ENCODE measurements around the gene COL4A2.
"Not testable (repeated sequence)": the region's sequence is repeated elsewhere in the genome, so short reads cannot be mapped to it uniquely, and the experiment has no call there.

The COL4A2 gene

DNA sequence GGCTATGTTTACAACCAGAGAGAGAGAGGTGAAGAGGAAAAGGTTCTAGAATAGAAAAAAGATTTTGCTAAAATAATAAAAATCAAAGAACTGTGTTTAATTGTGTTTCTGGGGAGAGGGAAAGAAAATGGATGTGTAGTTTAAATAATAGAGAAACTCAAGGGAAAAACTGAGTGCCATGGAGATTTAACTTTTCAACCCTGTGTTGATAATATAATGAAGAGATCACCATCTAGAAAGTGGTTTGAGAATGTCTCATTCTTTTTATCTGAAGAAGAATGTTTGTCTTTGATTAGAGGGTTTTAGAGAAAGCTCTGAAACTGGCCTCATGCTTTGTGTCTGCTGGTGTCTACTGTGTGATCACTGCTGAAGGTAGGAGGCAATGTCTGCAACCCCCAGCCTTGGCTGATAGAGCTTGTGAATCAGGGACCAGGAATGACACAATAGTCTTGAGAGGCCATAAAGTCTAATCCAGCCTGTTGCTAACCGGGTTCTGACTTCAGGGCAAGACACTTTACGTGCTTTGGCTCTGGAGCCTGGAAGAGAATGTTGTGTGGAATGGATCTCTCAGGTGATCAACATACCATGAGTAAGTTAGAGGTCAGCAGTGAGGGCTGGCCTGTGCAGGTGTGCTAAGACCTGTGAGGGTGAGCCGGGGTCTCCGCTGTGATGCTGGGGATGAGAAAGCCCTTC is 5.4 kb downstream of the COL4A2 start:
- TF ChIP-seq, protein P1, sequence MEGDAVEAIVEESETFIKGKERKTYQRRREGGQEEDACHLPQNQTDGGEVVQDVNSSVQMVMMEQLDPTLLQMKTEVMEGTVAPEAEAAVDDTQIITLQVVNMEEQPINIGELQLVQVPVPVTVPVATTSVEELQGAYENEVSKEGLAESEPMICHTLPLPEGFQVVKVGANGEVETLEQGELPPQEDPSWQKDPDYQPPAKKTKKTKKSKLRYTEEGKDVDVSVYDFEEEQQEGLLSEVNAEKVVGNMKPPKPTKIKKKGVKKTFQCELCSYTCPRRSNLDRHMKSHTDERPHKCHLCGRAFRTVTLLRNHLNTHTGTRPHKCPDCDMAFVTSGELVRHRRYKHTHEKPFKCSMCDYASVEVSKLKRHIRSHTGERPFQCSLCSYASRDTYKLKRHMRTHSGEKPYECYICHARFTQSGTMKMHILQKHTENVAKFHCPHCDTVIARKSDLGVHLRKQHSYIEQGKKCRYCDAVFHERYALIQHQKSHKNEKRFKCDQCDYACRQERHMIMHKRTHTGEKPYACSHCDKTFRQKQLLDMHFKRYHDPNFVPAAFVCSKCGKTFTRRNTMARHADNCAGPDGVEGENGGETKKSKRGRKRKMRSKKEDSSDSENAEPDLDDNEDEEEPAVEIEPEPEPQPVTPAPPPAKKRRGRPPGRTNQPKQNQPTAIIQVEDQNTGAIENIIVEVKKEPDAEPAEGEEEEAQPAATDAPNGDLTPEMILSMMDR (IDR thresholded peaks at IDR 0.05; ENCODE audit: insufficient read depth, low read length, missing control alignments): peak; percentile 18
- H3K4me3 ChIP-seq (ENCODE audit: low read depth, low read length): no peak overlapping the region; the same call in 1 of the 2 replicates
- POLR2A ChIA-PET: interaction anchor here (0.8 to 2.0 kb wide), 4 partner anchors 11 to 100 kb away, joined by 3 to 8 read pairs (median 3); no protein-coding TSS in a partner anchor
- DNase-seq (ENCODE audit: low read depth, low spot score): peak; percentile 80
- CTCF ChIA-PET: interaction anchor here (1.0 to 1.2 kb wide), 3 partner anchors 10 to 65 kb away, joined by 3 to 6 read pairs (median 3); no protein-coding TSS in a partner anchor

DNA sequence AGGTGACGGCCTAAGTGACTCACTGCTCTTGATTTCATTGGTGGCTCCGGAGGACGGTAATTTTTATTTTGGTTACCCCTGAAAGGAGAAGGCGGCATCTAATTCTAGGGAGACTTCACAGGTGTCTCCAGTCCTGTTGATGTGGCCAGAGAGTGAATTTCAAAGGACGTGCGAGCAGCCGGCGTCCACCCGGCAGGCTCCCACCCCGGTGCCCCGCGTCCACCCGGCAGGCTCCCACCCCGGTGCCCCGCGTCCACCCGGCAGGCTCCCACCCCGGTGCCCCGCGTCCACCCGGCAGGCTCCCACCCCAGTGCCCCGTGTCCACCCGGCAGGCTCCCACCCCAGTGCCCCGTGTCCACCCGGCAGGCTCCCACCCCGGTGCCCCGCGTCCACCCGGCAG is 6.2 kb downstream of the COL4A2 start:
- not testable (repeated sequence) for DNase-seq (ENCODE audit: low read depth, low spot score); H3K4me3 ChIP-seq (ENCODE audit: low read depth, low read length)
- ChIA-PET POLR2A (interaction anchor here (1.1 to 2.0 kb wide), 2 partner anchors 10 to 99 kb away, joined by 3 to 8 read pairs; no protein-coding TSS in a partner anchor), CTCF (interaction anchor here (1.0 kb wide), 1 partner anchor 64 kb away, joined by 3 read pairs; no protein-coding TSS in a partner anchor)

DNA sequence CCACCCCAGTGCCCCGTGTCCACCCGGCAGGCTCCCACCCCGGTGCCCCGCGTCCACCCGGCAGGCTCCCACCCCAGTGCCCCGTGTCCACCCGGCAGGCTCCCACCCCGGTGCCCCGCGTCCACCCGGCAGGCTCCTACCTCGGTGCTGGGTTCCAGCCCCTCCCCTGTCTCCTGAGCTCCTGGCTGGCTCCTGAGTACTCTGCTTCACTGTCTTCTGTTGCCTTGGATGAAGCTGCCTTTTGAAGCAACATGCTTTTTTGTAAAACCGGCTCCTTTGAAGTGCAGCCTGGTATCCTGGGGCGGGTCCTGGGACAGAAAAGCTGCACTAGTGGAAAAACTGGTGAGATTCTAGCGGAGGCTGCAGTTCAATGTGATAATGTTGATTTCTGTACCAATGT is 6.6 kb downstream of the COL4A2 start:
- DNase-seq (ENCODE audit: low read depth, low spot score); POLR2A ChIA-PET; CTCF ChIA-PET; H3K4me3 ChIP-seq (ENCODE audit: low read depth, low read length): not testable (repeated sequence)

DNA sequence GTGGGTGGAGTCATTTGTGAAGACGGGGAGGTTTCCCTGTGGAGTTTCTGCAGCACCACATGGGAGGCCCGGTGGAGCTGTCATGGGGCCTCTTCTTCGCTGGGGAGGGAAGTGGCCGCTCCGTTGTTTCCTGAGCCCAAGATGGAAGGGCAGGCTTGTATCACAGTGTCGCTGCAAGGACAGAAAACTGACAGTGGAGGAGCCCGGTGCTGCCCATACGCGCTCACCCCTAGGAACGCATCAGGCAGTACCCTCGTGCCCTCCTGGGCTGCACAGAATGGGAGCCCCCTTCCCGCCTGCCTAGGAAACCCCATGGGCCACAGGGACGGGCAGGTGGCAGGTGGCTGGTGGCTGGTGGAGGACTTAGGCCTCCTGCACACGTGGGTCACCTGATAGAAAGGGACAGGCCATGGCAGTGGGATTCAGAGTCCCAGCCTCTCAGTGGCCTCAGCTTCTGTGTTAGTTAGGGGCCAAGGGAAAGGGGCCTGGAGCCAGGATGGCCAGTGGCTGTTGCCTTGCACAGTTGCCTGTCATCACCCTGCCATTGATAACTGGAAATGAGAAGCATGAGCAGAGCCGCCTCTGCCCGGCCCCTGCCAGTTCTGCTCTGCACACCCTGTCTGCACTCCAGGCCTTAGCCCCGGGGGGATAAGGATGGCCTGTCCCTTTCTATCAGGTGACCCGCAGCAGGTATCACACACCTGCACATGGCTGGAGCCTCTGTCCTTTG is 7.6 kb downstream of the COL4A2 start:
- ChIA-PET CTCF (interaction anchor here (0.6 kb wide), 1 partner anchor 694 kb away, joined by 3 read pairs; no protein-coding TSS in a partner anchor), POLR2A (interaction anchor here (1.0 kb wide), 1 partner anchor 8 kb away, joined by 4 read pairs; the partner anchor contains the start of gene COL4A1)
- DNase-seq (ENCODE audit: low read depth, low spot score): no peak
- no peak overlapping the region for H3K4me3 ChIP-seq (ENCODE audit: low read depth, low read length)
- TF ChIP-seq, protein P1 (IDR thresholded peaks at IDR 0.05; ENCODE audit: insufficient read depth, low read length, missing control alignments): no peak

DNA sequence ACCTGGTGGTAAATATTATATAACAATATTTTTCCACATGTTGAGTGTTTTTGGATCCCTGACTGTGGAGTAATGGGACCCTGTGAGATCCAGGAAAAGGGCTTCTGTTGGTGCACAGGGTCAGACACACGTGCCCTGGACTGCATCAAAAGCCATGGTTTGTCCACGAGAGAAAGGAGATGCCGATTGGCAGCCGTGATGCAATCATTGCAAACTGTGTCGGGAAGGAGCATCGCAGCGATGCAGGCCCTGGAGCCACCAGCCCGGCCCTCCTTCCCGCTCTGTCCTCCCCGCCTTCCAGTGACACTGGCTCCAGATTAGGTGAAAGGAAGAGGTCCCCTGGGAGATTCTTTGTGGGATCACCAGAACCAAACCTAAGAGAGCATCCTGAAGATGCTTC is 9.1 kb downstream of the COL4A2 start:
- TF ChIP-seq, protein P1 (IDR thresholded peaks at IDR 0.05; ENCODE audit: insufficient read depth, low read length, missing control alignments): no peak
- H3K4me3 ChIP-seq (ENCODE audit: low read depth, low read length): no peak overlapping the region
- no peak for DNase-seq (ENCODE audit: low read depth, low spot score)
- ChIA-PET POLR2A (interaction anchor here (1.0 kb wide), 1 partner anchor 10 kb away, joined by 4 read pairs; the partner anchor contains the start of gene COL4A1), CTCF (no interaction called here)

DNA sequence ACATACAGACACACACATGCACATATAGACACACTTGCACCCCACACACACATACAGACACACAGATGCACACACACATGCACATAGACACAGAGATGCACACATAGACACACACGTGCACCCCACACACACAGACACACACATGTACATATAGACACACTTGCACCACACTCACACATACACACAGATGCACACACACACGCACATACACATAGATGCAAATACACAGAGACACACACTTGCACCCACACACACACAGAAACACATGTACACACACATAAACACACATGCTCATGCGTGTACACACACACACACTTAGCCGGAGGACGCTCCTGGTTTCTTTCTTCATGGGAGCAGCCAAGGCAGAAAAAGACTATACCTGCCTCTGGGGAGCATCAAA is 10.0 kb downstream of the COL4A2 start:
- H3K4me3 ChIP-seq (ENCODE audit: low read depth, low read length): no peak overlapping the region
- TF ChIP-seq, protein P1 (IDR thresholded peaks at IDR 0.05; ENCODE audit: insufficient read depth, low read length, missing control alignments): no peak
- CTCF ChIA-PET: no interaction called here
- no peak for DNase-seq (ENCODE audit: low read depth, low spot score)
- POLR2A ChIA-PET: no interaction called here

DNA sequence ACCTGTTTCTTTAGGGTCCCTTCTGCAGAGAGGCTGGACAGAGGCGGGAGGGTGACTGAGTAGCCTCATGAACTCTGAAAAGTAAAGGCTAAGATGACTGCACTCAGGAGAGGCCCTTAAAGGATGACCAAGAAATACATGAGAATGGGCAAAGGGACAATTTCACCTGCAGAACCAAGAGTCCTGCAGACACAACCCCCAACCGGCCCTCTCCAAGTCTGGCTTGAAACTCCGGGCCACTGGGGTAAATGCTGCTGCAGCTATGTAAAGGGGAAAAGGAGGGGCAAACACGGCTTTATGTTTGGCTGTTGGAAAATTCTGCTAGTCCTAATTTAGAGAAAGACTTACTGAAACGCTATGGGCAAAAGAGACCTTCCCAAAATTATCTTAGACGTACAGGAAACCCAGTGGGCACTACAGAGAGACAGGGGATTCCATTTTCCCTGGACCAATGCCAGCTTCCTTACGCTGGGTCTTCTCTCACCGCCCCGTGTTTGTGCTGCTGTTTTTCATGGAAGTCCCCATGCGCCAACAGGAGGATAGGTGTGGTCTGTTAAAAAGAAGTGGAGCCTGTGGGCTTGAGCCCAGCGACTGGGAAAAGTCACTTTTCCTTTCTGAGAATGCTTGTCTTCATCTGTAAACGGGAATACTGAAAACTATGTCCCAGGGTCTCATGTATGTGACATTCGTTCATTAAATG is 10.6 kb downstream of the COL4A2 start:
- CTCF ChIA-PET: no interaction called here
- no peak overlapping the region for H3K4me3 ChIP-seq (ENCODE audit: low read depth, low read length)
- POLR2A ChIA-PET: no interaction called here
- no peak for DNase-seq (ENCODE audit: low read depth, low spot score)
- TF ChIP-seq, protein P1 (IDR thresholded peaks at IDR 0.05; ENCODE audit: insufficient read depth, low read length, missing control alignments): no peak

Measured in AG04449 (cell line).